Hematopoietic multipotent progenitor cell treated with erythropoietin and hydrocortisone succinate and interleukin-3 and kit ligand, for 6 days (in vitro differentiated cells): ENCODE measurements around the gene EBLN2.
A peak's percentile ranks its signal among the peaks of the same experiment; 100 is the strongest.
"Not testable (repeated sequence)": the region's sequence is repeated elsewhere in the genome, so short reads cannot be mapped to it uniquely, and the experiment has no call there.

Experiments
- DNase-seq: peaks from one replicate; pipeline ENCODE4 v3.0.0-alpha.2; 2015

EBLN2 gene

DNA sequence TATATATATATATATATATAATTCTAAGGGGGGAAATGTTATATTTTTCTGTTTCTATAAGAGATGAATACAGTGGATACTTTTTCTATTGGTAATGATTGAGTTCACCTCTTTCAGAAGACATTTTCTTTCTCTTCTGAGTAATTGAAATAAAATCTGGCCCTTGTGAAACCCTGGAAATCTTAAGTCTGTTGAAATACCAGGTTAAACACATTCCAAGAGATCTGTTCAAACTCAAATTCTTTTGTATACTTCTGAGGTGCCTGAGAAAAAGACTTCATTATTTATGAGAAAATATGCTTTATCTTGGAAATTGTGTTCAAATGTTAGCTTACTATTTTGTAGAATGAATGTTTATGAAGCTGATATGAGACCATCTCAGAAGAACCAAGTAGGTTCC lies 4.8 kb downstream of the EBLN2 start:
- DNase-seq = not testable (repeated sequence)

DNA sequence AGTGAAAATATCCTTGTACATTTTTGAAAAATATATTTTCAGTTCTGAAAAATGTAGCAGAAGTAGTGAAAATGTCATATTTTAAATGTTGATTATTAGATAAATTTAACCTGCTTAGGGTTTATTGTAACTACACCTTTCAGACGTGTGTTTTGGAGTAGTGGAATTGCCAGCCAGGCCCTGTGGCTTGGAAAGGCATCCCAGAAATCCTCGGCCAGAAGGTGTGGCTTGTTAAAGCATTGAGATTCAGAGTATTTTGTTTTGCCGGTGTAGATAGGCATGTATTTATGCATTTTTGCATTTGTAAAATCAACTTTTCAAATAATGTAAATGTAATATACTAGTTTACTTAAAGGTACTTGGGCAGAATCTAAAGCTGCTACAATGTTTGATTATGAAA lies 7.0 kb downstream of the EBLN2 start:
- no peak for DNase-seq

DNA sequence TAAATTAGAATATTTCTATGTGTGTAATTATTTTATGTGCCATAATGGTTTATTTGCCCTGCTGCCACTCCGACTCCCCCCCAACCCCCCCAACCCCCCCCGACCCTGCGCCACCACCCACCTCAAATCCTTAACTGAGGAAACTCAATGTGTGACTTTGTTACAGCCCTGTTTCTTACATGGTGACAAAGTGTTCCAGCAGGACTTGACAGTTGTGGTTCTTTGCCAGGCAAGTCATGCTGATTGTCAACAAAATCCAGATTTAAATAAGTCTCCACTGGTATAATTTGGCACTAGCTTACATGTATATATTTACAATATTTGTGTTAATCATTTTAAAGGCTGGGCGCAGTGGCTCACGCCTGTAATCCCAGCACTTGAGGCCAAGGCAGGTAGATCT lies 7.7 kb downstream of the EBLN2 start:
- no peak for DNase-seq

- no peak for DNase-seq
These were observed 8.5 kb downstream of the EBLN2 start for GRCh38 chr3:73069775-73070444.

GRCh38 chr3:73070675-73071575 lies 9.5 kb downstream of the EBLN2 start:
- DNase-seq = no peak

GRCh38 chr3:73071952-73072351 lies 10.5 kb downstream of the EBLN2 start:
- DNase-seq = no peak

GRCh38 chr3:73072634-73073033 lies 11.2 kb downstream of the EBLN2 start:
- peak; percentile 27 for DNase-seq

GRCh38 chr3:73073091-73073707 lies 11.7 kb downstream of the EBLN2 start:
- DNase-seq = no peak

DNA sequence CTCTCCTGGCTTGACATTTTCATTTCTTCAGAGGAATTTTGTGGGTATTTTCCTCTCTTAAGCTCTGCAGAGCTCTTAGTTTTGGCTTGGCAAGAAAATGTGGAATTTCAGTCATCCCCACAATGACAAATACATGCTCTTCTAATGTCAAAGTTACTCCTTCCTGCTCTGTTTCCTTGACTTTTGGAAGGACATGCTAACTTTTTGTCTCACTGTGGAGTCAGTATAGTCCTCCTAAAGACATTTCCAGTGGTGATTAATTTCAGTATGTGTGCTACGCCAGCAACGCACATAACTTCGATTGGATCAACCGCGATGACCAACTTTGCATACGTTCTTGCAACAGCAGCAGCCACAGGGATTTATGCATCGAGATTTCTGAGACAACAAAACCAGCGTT lies 13.3 kb downstream of the EBLN2 start:
- DNase-seq = no peak

GRCh38 chr3:73080216-73080966 lies 18.9 kb downstream of the EBLN2 start:
- no peak for DNase-seq

- DNase-seq = no peak
These were observed 19.7 kb downstream of the EBLN2 start for GRCh38 chr3:73081140-73081539.

GRCh38 chr3:73084170-73084569 lies 22.7 kb downstream of the EBLN2 start:
- no peak for DNase-seq

DNA sequence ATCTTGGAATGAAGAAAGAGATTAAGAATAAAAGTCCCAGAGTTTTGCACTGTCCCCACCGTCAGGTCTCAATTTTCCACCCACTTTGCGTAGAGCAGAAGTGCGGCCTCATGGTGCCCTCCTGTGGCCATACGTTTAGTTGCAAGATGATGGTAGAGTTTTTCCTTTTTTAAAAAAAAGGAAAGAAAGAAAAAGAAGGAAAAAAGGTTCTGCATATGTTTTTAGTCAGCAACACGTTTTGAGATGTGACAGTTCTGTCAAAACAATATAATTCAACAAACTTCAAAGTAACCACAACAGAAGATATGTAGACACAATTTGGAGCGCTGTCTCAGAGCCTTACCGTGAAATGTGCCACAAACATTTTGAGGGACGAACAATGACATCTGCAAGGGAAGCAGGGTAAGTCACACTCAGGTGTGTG lies 24.6 kb downstream of the EBLN2 start:
- DNase-seq = peak; percentile 73

GRCh38 chr3:73094129-73094528 lies 32.7 kb downstream of the EBLN2 start:
- DNase-seq = peak; percentile 62

DNA sequence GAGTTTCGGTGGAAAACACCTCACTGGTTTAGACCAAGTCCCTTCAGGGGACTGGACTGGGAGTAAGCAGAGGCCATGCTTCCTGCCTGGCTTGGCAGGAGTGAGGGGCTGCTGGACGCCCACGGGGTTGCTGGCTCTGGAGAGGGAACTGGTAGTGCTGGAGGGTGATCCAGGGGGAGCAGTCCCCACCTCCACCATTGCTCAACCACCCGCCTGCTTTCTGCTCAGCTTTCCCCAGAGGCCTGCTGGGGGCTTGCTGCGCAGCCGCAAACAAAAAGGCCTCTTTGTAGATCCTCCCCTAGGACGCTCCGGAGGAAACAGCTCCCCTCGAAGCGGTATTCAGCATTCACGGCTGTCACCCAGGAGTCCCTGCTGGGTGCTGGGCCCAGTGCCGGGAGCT lies 33.5 kb downstream of the EBLN2 start:
- DNase-seq = no peak

GRCh38 chr3:73096169-73096568 lies 34.7 kb downstream of the EBLN2 start:
- DNase-seq = no peak

GRCh38 chr3:73098026-73098425 lies 36.6 kb downstream of the EBLN2 start:
- no peak for DNase-seq

DNA sequence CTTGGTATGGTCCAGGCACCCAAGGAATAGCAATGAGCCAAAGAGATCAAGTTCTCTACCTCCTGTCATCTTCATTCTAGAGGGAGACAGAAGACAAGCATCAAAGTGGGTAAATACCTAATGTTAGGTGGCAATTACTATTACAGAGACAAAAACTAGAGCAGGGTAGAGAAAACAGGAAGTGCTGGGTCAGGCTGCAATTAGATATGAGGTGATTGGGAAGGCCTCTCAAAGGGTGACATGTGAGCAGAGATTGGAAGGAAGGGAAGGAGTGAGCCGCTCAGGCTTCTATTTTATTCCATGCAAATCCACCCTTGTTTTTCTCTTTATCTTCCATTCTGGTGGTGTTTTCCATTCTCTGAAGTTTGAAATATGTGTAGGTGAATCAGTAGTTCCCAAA lies 37.4 kb downstream of the EBLN2 start:
- DNase-seq = peak; percentile 19

DNA sequence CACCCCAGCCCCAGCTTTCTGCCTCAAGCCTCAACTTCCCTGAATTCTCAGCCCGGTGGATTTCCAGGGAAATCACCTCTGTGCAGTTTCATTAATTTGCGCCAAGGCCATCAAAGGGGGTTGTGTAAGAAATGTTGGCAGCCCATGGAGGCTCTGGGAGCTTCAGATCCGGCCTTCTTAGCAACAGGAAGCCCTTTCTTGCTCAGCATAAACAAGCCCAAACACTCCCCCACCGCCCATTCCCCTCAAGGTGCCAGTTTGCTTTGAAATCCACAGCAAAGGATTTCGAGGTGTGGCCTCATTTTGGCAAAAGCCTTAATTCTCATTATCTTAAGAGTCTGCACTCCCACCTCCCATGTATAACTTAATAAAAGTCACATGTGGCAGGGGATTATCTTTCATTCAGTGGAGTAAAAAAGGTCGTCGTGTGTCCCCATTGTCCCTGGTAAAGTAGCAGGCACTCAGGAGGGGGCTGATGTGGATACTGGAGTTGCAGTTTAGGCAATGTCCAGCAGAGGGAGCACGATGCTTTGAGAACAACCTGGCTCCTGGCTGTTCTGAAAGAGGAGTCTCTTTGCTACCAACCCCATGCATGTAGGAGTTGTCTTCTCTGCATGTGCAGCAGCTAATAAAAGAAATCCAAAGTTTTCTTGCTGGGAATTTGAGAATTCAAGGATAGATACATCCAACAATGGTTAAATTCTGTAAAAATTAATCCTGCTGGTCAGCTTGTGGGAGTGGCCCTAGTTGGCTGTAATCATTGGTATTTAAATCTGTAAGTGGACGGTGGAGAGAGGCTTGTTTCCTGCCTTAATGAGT lies 39.5 kb downstream of the EBLN2 start:
- DNase-seq = peak; percentile 91

GRCh38 chr3:73101881-73102280 lies 40.4 kb downstream of the EBLN2 start:
- DNase-seq = no peak

GRCh38 chr3:73107215-73107614 lies 45.8 kb downstream of the EBLN2 start:
- no peak for DNase-seq

GRCh38 chr3:73107676-73108187 lies 46.3 kb downstream of the EBLN2 start:
- no peak for DNase-seq
